Measurements from ENCODE around the gene TRIM13. TPM values are rescaled to one million over a fixed set of nuclear protein-coding genes. Genes with fewer than 3 reads are reported as not detected.

TRIM13 gene
- polyA plus RNA-seq, 1 of the 3 experiments (the other 2 are of a cell fraction), result 8.3 TPM

GRCh38 chr13:50001287-50001686, 4.4 kb downstream of the TRIM13 start:
- Histone ChIP-seq H3K9me3 (no peaks in the 10 kb centered on the region), H3K79me2 (ENCODE audit: insufficient read depth) (peaks cover 90% of the 10 kb centered on the region), H3K27ac (ENCODE audit: low read depth in 2 of 2, low read length in 1 of 2) (no peak overlapping the region; a peak in 2 of 4 replicates), H3K9me2 (no peaks in the 10 kb centered on the region), H3K4me1 (ENCODE audit: control insufficient read depth in 1 of 2, insufficient read depth in 2 of 2, low read depth in 1 of 2, low read length in 1 of 2) (peaks cover 15 to 25% of the 10 kb centered on the region in 2 experiments; a peak in 3 of 4 replicates), H4K20me1 (ENCODE audit: insufficient read depth) (peaks cover 12% of the 10 kb centered on the region; the same call in 1 of the 2 replicates), H3K27me3 (ENCODE audit: insufficient read depth) (no peaks in the 10 kb centered on the region), H3K36me3 (replicated peaks in 1 of 2; ENCODE audit: control insufficient read depth in 1 of 2, insufficient read depth in 2 of 2, low read length in 1 of 2) (peaks cover 41 to 69% of the 10 kb centered on the region in 2 experiments), H3K4me3 (ENCODE audit: low read depth in 2 of 2, low read length in 1 of 2) (no peak overlapping the region), H2AFZ (ENCODE audit: low read depth) (no peak overlapping the region), H3F3A (replicated peaks; ENCODE audit: insufficient read depth) (peaks cover 30% of the 10 kb centered on the region), H3K4me2 (0 out of 2 replicates have a peak overlapping the region, but pooled peaks have one; percentile 34), H3K9ac (no peak overlapping the region)
- TF ChIP-seq, protein P1, sequence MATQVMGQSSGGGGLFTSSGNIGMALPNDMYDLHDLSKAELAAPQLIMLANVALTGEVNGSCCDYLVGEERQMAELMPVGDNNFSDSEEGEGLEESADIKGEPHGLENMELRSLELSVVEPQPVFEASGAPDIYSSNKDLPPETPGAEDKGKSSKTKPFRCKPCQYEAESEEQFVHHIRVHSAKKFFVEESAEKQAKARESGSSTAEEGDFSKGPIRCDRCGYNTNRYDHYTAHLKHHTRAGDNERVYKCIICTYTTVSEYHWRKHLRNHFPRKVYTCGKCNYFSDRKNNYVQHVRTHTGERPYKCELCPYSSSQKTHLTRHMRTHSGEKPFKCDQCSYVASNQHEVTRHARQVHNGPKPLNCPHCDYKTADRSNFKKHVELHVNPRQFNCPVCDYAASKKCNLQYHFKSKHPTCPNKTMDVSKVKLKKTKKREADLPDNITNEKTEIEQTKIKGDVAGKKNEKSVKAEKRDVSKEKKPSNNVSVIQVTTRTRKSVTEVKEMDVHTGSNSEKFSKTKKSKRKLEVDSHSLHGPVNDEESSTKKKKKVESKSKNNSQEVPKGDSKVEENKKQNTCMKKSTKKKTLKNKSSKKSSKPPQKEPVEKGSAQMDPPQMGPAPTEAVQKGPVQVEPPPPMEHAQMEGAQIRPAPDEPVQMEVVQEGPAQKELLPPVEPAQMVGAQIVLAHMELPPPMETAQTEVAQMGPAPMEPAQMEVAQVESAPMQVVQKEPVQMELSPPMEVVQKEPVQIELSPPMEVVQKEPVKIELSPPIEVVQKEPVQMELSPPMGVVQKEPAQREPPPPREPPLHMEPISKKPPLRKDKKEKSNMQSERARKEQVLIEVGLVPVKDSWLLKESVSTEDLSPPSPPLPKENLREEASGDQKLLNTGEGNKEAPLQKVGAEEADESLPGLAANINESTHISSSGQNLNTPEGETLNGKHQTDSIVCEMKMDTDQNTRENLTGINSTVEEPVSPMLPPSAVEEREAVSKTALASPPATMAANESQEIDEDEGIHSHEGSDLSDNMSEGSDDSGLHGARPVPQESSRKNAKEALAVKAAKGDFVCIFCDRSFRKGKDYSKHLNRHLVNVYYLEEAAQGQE (IDR thresholded peaks at IDR 0.05; ENCODE audit: low read depth, low read length), result no peak
- TF ChIP-seq, protein P2, sequence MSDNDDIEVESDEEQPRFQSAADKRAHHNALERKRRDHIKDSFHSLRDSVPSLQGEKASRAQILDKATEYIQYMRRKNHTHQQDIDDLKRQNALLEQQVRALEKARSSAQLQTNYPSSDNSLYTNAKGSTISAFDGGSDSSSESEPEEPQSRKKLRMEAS (IDR thresholded peaks at IDR 0.05; ENCODE audit: low read depth), result no peak
- TF ChIP-seq SIN3A (IDR thresholded peaks at IDR 0.05; ENCODE audit: borderline replicate concordance, low read depth, low read length), result no peak
- TF ChIP-seq CHD2 (IDR thresholded peaks at IDR 0.05; ENCODE audit: low read length, partially characterized antibody), result no peak
- no peak for TF ChIP-seq MXI1 (IDR thresholded peaks at IDR 0.05; ENCODE audit: low read depth, low read length)
- ChIA-PET CTCF (interaction anchor here (0.9 kb wide), 1 partner anchor 908 kb away, joined by 3 read pairs; the partner anchor contains the start of gene RNASEH2B), POLR2A (no interaction called here)
- no peak for DNase-seq
- 88% methylated on average over 1 of the region's 1 CpG for WGBS (ENCODE audit: low lambda C conversion rate)

DNA sequence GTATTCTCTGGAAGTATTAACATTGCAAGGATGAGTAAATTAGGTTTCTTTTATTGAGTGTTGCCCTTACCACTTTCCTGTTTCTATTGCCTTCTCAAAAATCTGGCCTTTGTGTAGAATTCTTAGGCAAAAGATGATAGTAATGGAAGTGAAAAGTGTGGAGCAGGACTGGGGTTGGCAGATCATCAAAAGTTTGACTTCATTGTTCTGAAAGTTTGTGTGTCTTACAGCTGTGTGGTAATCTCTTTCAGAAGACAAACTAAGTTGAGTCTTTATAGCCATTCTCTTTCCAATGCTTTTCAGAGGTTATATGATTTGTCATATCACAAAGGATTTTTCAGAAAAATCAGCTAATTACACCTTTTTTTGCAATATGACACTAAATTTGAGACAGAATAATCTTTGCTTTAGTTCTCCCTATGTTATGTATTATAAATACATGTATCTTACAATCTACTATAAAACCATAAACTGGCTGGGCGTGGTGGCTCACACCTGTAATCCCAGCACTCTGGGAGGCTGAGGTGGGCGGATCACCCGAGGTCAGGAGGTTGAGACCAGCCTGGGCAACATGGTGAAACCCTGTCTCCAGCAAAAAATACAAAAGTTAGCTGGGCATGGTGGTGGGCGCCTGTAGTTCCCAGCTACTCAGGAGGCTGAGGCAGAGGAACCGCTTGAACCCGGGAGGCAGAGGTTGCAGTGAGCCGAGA, 9.7 kb downstream of the TRIM13 start:
- Histone ChIP-seq H3K9me2 (no peaks in the 10 kb centered on the region), H4K20me1 (ENCODE audit: insufficient read depth) (peaks cover 13% of the 10 kb centered on the region; the same call in 1 of the 2 replicates), H3K27me3 (ENCODE audit: insufficient read depth) (no peaks in the 10 kb centered on the region), H3K79me2 (ENCODE audit: insufficient read depth) (peaks cover 98% of the 10 kb centered on the region), H3K9ac (no peak overlapping the region), H3K4me1 (ENCODE audit: control insufficient read depth in 1 of 2, insufficient read depth in 2 of 2, low read depth in 1 of 2, low read length in 1 of 2) (no peaks in the 10 kb centered on the region; a peak in 1 of 4 replicates), H3K36me3 (replicated peaks in 1 of 2; ENCODE audit: control insufficient read depth in 1 of 2, insufficient read depth in 2 of 2, low read length in 1 of 2) (peaks cover 25 to 75% of the 10 kb centered on the region in 2 experiments), H3K27ac (ENCODE audit: low read depth in 2 of 2, low read length in 1 of 2) (no peak overlapping the region), H2AFZ (ENCODE audit: low read depth) (no peak overlapping the region), H3F3A (replicated peaks; ENCODE audit: insufficient read depth) (peaks cover 21% of the 10 kb centered on the region), H3K9me3 (no peaks in the 10 kb centered on the region), H3K4me2 (no peak overlapping the region), H3K4me3 (ENCODE audit: low read depth in 2 of 2, low read length in 1 of 2) (no peak overlapping the region)
- 94% methylated on average over 7 of the region's 7 CpGs for WGBS (ENCODE audit: low lambda C conversion rate)
- POLR2A ChIA-PET, result interaction anchor here (1.3 kb wide), 1 partner anchor 10 kb away, joined by 3 read pairs; the partner anchor contains the start of gene TRIM13
- DNase-seq, result no peak
- CTCF ChIA-PET, result interaction anchor here (1.0 to 1.6 kb wide), 2 partner anchors 9 to 983 kb away, joined by 3 to 9 read pairs; partner anchors contain the start of gene TRIM13
- TF ChIP-seq TEAD4 (IDR thresholded peaks at IDR 0.05; ENCODE audit: borderline replicate concordance, insufficient read depth) (no peak), JUND (IDR thresholded peaks at IDR 0.05) (no peak), CTCF (IDR thresholded peaks at IDR 0.05) (no peak), USF1 (IDR thresholded peaks at IDR 0.05; ENCODE audit: borderline replicate concordance, low read depth) (no peak), FOSL2 (IDR thresholded peaks at IDR 0.05; ENCODE audit: borderline replicate concordance, low read depth) (no peak), FOXM1 (IDR thresholded peaks at IDR 0.05; ENCODE audit: low read depth) (no peak), POLR2AphosphoS5 (IDR thresholded peaks at IDR 0.05; ENCODE audit: low read depth, low read length) (no peak), TAF1 (IDR thresholded peaks at IDR 0.05; ENCODE audit: borderline replicate concordance, low read depth, low read length) (no peak), SIN3A (IDR thresholded peaks at IDR 0.05; ENCODE audit: borderline replicate concordance, low read depth, low read length) (no peak), RXRA (IDR thresholded peaks at IDR 0.05; ENCODE audit: borderline replicate concordance, low read depth) (no peak), NFIC (IDR thresholded peaks at IDR 0.05; ENCODE audit: borderline replicate concordance) (no peak), ELF1 (IDR thresholded peaks at IDR 0.05) (no peak), MXI1 (IDR thresholded peaks at IDR 0.05; ENCODE audit: low read depth, low read length) (no peak), PBX3 (IDR thresholded peaks at IDR 0.05) (no peak), CHD2 (IDR thresholded peaks at IDR 0.05; ENCODE audit: low read length, partially characterized antibody) (no peak)
- TF ChIP-seq, protein P2 (IDR thresholded peaks at IDR 0.05; ENCODE audit: low read depth), result no peak

All from SK-N-SH (cell line).